Measurements from ENCODE around the gene SPTBN4.
A peak's percentile ranks its signal among the peaks of the same experiment; 100 is the strongest.

The SPTBN4 gene

DNA sequence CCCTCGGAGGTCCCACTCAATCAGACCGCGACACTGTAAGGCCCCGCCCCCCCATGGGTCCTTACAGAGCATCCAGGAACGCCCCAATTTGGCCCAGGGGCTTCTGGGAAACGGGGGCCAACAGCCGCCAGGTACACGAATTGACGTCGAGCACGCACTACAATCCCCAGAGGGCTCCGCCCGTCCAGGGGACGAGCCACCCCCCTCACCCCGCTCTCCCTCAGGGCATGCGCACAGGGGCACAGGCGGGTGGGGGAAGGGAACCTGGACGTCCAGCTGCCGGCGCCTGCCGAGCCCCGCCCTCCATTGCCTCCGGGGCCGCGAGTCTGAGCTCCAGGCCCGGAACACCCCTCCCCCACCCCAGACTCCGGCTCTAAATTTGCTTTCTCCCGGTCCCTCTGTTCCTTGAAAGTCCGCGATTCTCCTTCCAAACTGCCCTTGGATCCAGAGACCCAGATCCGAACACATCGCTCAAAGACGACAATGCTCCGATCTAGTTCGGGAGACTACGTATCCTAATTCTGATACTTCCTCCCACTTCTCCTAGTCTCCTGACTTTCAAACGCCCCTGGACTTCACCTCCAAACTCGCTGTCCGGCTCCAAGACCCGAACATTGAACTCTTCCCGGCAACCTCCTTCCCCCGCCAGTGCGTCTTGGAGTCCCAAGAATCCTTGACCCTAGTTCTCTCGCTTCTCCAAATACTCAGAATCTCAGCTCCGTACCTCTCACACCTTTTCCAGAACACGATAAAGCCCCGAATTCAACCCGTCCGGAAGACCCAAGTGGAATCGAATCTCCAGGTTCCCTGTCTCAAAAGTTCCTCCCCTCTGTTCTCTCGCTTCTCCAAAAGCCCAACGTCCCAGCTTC is 23.4 kb upstream of the SPTBN4 start (continued):
- TF ChIP-seq ZNF518A (tag by site-specific recombination; conservative IDR thresholded peaks at IDR 0.05; ENCODE audit: low read depth) (peak; percentile 54; the same call in 1 of the 2 replicates), ZNF112 (tag by site-specific recombination; IDR thresholded peaks at IDR 0.05) (no peak), ZNF600 (tag by site-specific recombination; IDR thresholded peaks at IDR 0.05) (peak; percentile 99), ZNF223 (tag by site-specific recombination; IDR thresholded peaks at IDR 0.05) (peak; percentile 77; the same call in 1 of the 2 replicates), ZNF280D (tag by site-specific recombination; IDR thresholded peaks at IDR 0.05) (no peak), ZNF37A (tag by site-specific recombination; IDR thresholded peaks at IDR 0.05) (no peak), ZFHX2 (tag by site-specific recombination; conservative IDR thresholded peaks at IDR 0.05) (no peak), ZBTB1 (tag by site-specific recombination; IDR thresholded peaks at IDR 0.05) (no peak), ZNF639 (tag by site-specific recombination; IDR thresholded peaks at IDR 0.05) (peak; percentile 48; the same call in 1 of the 2 replicates), KLF10 (tag by site-specific recombination; IDR thresholded peaks at IDR 0.05) (peak; percentile 97), ZNF585B (tag by site-specific recombination; IDR thresholded peaks at IDR 0.05) (no peak), REPIN1 (tag by site-specific recombination; IDR thresholded peaks at IDR 0.05; ENCODE audit: low read depth) (peak; percentile 91), ZNF624 (tag by site-specific recombination; IDR thresholded peaks at IDR 0.05) (0 out of 2 replicates have a peak, but pooled peaks have one; percentile 58), SCRT1 (tag by site-specific recombination; IDR thresholded peaks at IDR 0.05; ENCODE audit: borderline replicate concordance) (no peak), ZNF747 (tag by site-specific recombination; IDR thresholded peaks at IDR 0.05) (no peak), OSR2 (tag by site-specific recombination; IDR thresholded peaks at IDR 0.05) (no peak), ZBTB26 (tag by site-specific recombination; optimal IDR thresholded peaks at IDR 0.05) (peak; percentile 97), IKZF3 (tag by site-specific recombination; IDR thresholded peaks at IDR 0.05) (peak; percentile 96), ZNF621 (tag by site-specific recombination; IDR thresholded peaks at IDR 0.05) (no peak)
- TF ChIP-seq, protein P1, sequence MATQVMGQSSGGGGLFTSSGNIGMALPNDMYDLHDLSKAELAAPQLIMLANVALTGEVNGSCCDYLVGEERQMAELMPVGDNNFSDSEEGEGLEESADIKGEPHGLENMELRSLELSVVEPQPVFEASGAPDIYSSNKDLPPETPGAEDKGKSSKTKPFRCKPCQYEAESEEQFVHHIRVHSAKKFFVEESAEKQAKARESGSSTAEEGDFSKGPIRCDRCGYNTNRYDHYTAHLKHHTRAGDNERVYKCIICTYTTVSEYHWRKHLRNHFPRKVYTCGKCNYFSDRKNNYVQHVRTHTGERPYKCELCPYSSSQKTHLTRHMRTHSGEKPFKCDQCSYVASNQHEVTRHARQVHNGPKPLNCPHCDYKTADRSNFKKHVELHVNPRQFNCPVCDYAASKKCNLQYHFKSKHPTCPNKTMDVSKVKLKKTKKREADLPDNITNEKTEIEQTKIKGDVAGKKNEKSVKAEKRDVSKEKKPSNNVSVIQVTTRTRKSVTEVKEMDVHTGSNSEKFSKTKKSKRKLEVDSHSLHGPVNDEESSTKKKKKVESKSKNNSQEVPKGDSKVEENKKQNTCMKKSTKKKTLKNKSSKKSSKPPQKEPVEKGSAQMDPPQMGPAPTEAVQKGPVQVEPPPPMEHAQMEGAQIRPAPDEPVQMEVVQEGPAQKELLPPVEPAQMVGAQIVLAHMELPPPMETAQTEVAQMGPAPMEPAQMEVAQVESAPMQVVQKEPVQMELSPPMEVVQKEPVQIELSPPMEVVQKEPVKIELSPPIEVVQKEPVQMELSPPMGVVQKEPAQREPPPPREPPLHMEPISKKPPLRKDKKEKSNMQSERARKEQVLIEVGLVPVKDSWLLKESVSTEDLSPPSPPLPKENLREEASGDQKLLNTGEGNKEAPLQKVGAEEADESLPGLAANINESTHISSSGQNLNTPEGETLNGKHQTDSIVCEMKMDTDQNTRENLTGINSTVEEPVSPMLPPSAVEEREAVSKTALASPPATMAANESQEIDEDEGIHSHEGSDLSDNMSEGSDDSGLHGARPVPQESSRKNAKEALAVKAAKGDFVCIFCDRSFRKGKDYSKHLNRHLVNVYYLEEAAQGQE (tag by site-specific recombination; IDR thresholded peaks at IDR 0.05): peak; percentile 60

Data from HEK293 (cell line).